GM12878 (cell line): ENCODE results near the gene HIVEP3. TPM values are rescaled to one million over a fixed set of nuclear protein-coding genes. Genes with fewer than 3 reads are reported as not detected.

Experiments used
- ATAC-seq: fragments of 200-7000 bp; cut with Tn5 transposase; 3 replicates; pipeline ENCODE4 v1.9.1; 2020; ENCODE audit warnings: mild to moderate bottlenecking, moderate library complexity
- BruUV-seq: library from RNA; stranded (reverse); fragments of 400-500 nt; replicated peaks from 2 replicates; lab custom pipeline; 2021; lab: Mats Ljungman, UMichigan
- CTCF ChIA-PET: fragments of 300-600 bp; sonication (Branson Sonifier 250); formaldehyde crosslinking; extraction: SDS; loops from one replicate; lab custom pipeline; 2021; ENCODE audit warnings: inconsistent platforms; lab: Yijun Ruan, JAX
- POLR2A ChIA-PET: fragments of 350-600 bp; formaldehyde crosslinking; extraction: SDS; loops from one replicate; lab custom pipeline; 2021; ENCODE audit warnings: inconsistent platforms; lab: Charles Lee
- RAD21 ChIA-PET: fragments of 300-600 bp; sonication (Branson Sonifier 250); formaldehyde crosslinking; loops from one replicate; lab custom pipeline; 2023; ENCODE audit warnings: antibody characterized with exemption; ENCODE audit not compliant: unreplicated experiment; lab: Charles Lee
- SMC1A ChIA-PET: fragments of 300-600 bp; sonication (Branson Sonifier 250); formaldehyde crosslinking; loops from one replicate; lab custom pipeline; 2023; ENCODE audit not compliant: unreplicated experiment, uncharacterized antibody; lab: Charles Lee
- DNase-seq: peaks from one replicate; pipeline ENCODE4 v3.0.0-alpha.2; 2011; ENCODE audit warnings: low read depth, low spot score
- FAIRE-seq: peaks from 3 replicates; lab custom pipeline; 2011; peaks lifted over from hg19 to GRCh38; lab: Jason Lieb, UNC
- H2AFZ ChIP-seq: 2 replicates; pipeline ENCODE4 v1.6.0; 2011; ENCODE audit warnings: low read depth, low read length, control low read depth; ENCODE audit not compliant: control insufficient read depth
- H3K27ac ChIP-seq: 2 replicates; pipeline ENCODE4 v1.5.1; 2011; ENCODE audit warnings: control low read depth; ENCODE audit not compliant: control insufficient read depth, insufficient read depth
- H3K27me3 ChIP-seq, 2 experiments: replicated peaks in 1 of 2; 2 replicates each; pipeline versions ENCODE4 v1.6.0 to v1.6.1; 2011; ENCODE audit warnings: low read length in 1 of 2; ENCODE audit not compliant: control insufficient read depth in 2 of 2, insufficient read depth in 2 of 2
- H3K36me3 ChIP-seq, 2 experiments: 2 replicates each; pipeline ENCODE4 v1.5.1; 2011; ENCODE audit warnings: low read length in 1 of 2; ENCODE audit not compliant: control insufficient read depth in 2 of 2, insufficient read depth in 2 of 2
- H3K4me1 ChIP-seq: 2 replicates; pipeline ENCODE4 v1.6.1; 2011; ENCODE audit warnings: mild to moderate bottlenecking, low read length, moderate library complexity, mixed read lengths; ENCODE audit not compliant: control insufficient read depth, insufficient read depth
- H3K4me2 ChIP-seq: 2 replicates; pipeline ENCODE4 v1.6.0; 2011; ENCODE audit warnings: control low read depth; ENCODE audit not compliant: control insufficient read depth, insufficient read depth
- H3K4me3 ChIP-seq: fragments of 200-600 bp; sonication (generic); 2 replicates; pipeline ENCODE4 v1.5.1; 2016
- H3K79me2 ChIP-seq: 2 replicates; pipeline ENCODE4 v1.6.0; 2011; ENCODE audit warnings: low read length; ENCODE audit not compliant: control insufficient read depth, insufficient read depth
- H3K9ac ChIP-seq: 2 replicates; pipeline ENCODE4 v1.8.0; 2011; ENCODE audit warnings: low read length, control low read depth, mixed read lengths; ENCODE audit not compliant: control insufficient read depth, insufficient read depth
- H3K9me3 ChIP-seq: replicated peaks from 3 replicates; pipeline ENCODE4 v1.5.1; 2011; ENCODE audit warnings: mild to moderate bottlenecking, low read length; ENCODE audit not compliant: control insufficient read depth, insufficient read depth
- H4K20me1 ChIP-seq: 2 replicates; pipeline ENCODE4 v1.6.0; 2011; ENCODE audit not compliant: control insufficient read depth, insufficient read depth
- CEBPB ChIP-seq, 2 experiments: fragments of 150-350 bp in 1 of 2; IDR thresholded peaks; 2 replicates each; pipeline ENCODE4 v1.6.1; 2012 to 2014; ENCODE audit warnings: low read depth in 2 of 2, low read length in 2 of 2, borderline replicate concordance in 1 of 2, inconsistent platforms in 1 of 2
- CHD4 ChIP-seq: fragments of 200-600 bp; sonication (generic); IDR thresholded peaks from 2 replicates; pipeline ENCODE4 v1.6.1; 2016; ENCODE audit warnings: mild to moderate bottlenecking
- CREB1 ChIP-seq: IDR thresholded peaks from 2 replicates; pipeline ENCODE4 v1.6.1; 2012; ENCODE audit warnings: low read depth, mild to moderate bottlenecking, inconsistent platforms
- CUX1 ChIP-seq: IDR thresholded peaks from 2 replicates; pipeline ENCODE4 v1.6.1; 2012; ENCODE audit warnings: improper control_type of control experiment, low read depth, low read length; ENCODE audit not compliant: insufficient replicate concordance
- E2F4 ChIP-seq: IDR thresholded peaks from 2 replicates; pipeline ENCODE4 v1.6.1; 2012; ENCODE audit warnings: low read depth, low read length, improper control_type of control experiment
- LARP7 ChIP-seq: fragments of 450-650 bp; IDR thresholded peaks from 2 replicates; pipeline ENCODE4 v1.6.1; 2017; ENCODE audit warnings: mild to moderate bottlenecking
- MTA2 ChIP-seq: fragments of 450-650 bp; IDR thresholded peaks from 2 replicates; pipeline ENCODE4 v1.6.1; 2016; ENCODE audit warnings: low read depth, mild to moderate bottlenecking, moderate library complexity
- RB1 ChIP-seq: fragments of 450-650 bp; formaldehyde crosslinking; IDR thresholded peaks from 2 replicates; pipeline ENCODE4 v1.6.1; 2017; ENCODE audit warnings: mild to moderate bottlenecking, borderline replicate concordance
- SKIL ChIP-seq: fragments of 450-650 bp; IDR thresholded peaks from 2 replicates; pipeline ENCODE4 v1.6.1; 2017; ENCODE audit warnings: mild to moderate bottlenecking, low read depth, inconsistent platforms; ENCODE audit not compliant: poor library complexity, severe bottlenecking
- SREBF1 ChIP-seq: IDR thresholded peaks from 2 replicates; pipeline ENCODE4 v1.6.1; 2012; ENCODE audit warnings: mild to moderate bottlenecking, low read length
- TBL1XR1 ChIP-seq: IDR thresholded peaks from 2 replicates; pipeline ENCODE4 v1.6.1; 2012; ENCODE audit warnings: low read depth, low read length, improper control_type of control experiment
- ZBED1 ChIP-seq: IDR thresholded peaks from 2 replicates; pipeline ENCODE4 v1.6.1; 2016; ENCODE audit warnings: borderline replicate concordance
- ZBTB33 ChIP-seq: fragments of 450-650 bp; IDR thresholded peaks from 2 replicates; pipeline ENCODE4 v1.6.1; 2017; ENCODE audit warnings: mild to moderate bottlenecking
- WGBS: methylation state at CpG from one replicate; pipeline ENCODE4 v1.1.6; 2016; ENCODE audit warnings: low lambda C conversion rate; ENCODE audit not compliant: insufficient replicate concordance, insufficient coverage; ENCODE audit errors: missing lambda C conversion rate; 5-methylcytosine and 5-hydroxymethylcytosine counted together
- in situ Hi-C: fragments of 300-500 bp; cut with MboI; formaldehyde crosslinking; loops from 9 replicates; pipeline ENCODE4 v1.14.3; 2018; ENCODE audit warnings: mixed read lengths
- intact Hi-C: fragments of 100-400 bp; cut with micrococcal nuclease; formaldehyde crosslinking; loops from one replicate; pipeline ENCODE4 v1.14.2; 2022; ENCODE audit not compliant: unreplicated experiment
- polyA plus RNA-seq, 11 experiments: library from polyadenylated mRNA; depleted of rRNA in 4 of 11; unstranded in 6 of 11; stranded (reverse) in 5 of 11; fragments of >200 nt; fragmentation: Nextera tagmentation in 4 of 11; fragmentation: Illumina TruSeq in 1 of 11; extraction: Ambion mirVana in 4 of 11; extraction: Trizol in 1 of 11; gene quantifications; 1 replicate in 1 of 11; 2 replicates in 10 of 11; pipeline versions ENCODE4 v1.2.1 to v1.2.3, GENCODE V29; 2011 to 2016; ENCODE audit warnings: inconsistent platforms in 2 of 11, missing spikeins in 2 of 11, low read depth in 1 of 11
- total RNA-seq, 4 experiments: library from RNA; depleted of rRNA in 3 of 4; stranded (reverse); fragments of >200 nt in 3 of 4; fragmentation: Illumina TruSeq in 1 of 4; extraction: Trizol in 1 of 4; gene quantifications; 2 replicates each; pipeline versions ENCODE4 v1.2.1 to v1.2.3, GENCODE V29; 2013 to 2021

Gene HIVEP3
- total and polyA plus RNA-seq, 10 of the 15 experiments (the other 5 are each of a cell fraction or from before 2014, with no cell fraction given): 1.8 to 13.6 (median 3.8) TPM

GRCh38 chr1:41648844-41649243, 269.9 kb downstream of the HIVEP3 start:
- SMC1A ChIA-PET: interaction anchor here (0.8 to 1.3 kb wide), 3 partner anchors 27 to 156 kb away, joined by 3 to 4 read pairs (median 3); no protein-coding TSS in a partner anchor
- POLR2A ChIA-PET: no interaction called here
- H3K27ac ChIP-seq: no peak overlapping the region
- H2AFZ ChIP-seq: no peak overlapping the region
- intact Hi-C loops (no loop called here), in situ Hi-C loops (no loop called here)
- BruUV-seq: no TSS peak
- H3K4me2 ChIP-seq: no peak overlapping the region
- H3K4me1 ChIP-seq: no peaks in the 10 kb centered on the region
- CTCF ChIA-PET: interaction anchor here (0.6 to 1.4 kb wide), 2 partner anchors 9 to 162 kb away, joined by 3 to 5 read pairs; no protein-coding TSS in a partner anchor
- DNase-seq: no peak
- no peak for FAIRE-seq
- 99% methylated on average over 6 of the region's 6 CpGs for WGBS
- H3K9me3 ChIP-seq: no peaks in the 10 kb centered on the region
- no peaks in the 10 kb centered on the region for H3K27me3 ChIP-seq
- H3K9ac ChIP-seq: no peak overlapping the region
- no peaks in the 10 kb centered on the region; a peak in 1 of 4 replicates for H3K36me3 ChIP-seq
- H3K79me2 ChIP-seq: peaks cover 2% of the 10 kb centered on the region
- RAD21 ChIA-PET: interaction anchor here (0.8 kb wide), 1 partner anchor 74 kb away, joined by 3 read pairs; no protein-coding TSS in a partner anchor
- H4K20me1 ChIP-seq: no peaks in the 10 kb centered on the region
- ATAC-seq: no peak
- H3K4me3 ChIP-seq: no peak overlapping the region
- no peak for TF ChIP-seq E2F4
- no peak for TF ChIP-seq TBL1XR1
- no peak for TF ChIP-seq CREB1
- no peak for TF ChIP-seq ZBTB33
- no peak for TF ChIP-seq SREBF1
- no peak for TF ChIP-seq RB1
- no peak for TF ChIP-seq ZBED1
- no peak for TF ChIP-seq LARP7
- TF ChIP-seq MTA2: no peak
- TF ChIP-seq CUX1: no peak
- no peak for TF ChIP-seq CHD4
- no peak for TF ChIP-seq CEBPB (IDR thresholded peaks at IDR 0.05; ENCODE audit: borderline replicate concordance in 1 of 2, low read depth in 2 of 2, low read length in 2 of 2)
- no peak for TF ChIP-seq SKIL
